HEK293 (cell line): Measurements from ENCODE around the gene GAK.

ENCODE experiments used
- CTCF ChIA-PET: fragments of 350-600 bp; formaldehyde crosslinking; extraction: SDS; loops from one replicate; lab custom pipeline; 2021; ENCODE audit warnings: antibody characterized with exemption; lab: Yijun Ruan, JAX
- POLR2A ChIA-PET: fragments of 300-600 bp; formaldehyde crosslinking; extraction: SDS; loops from one replicate; lab custom pipeline; 2020; ENCODE audit warnings: antibody characterized with exemption, inconsistent platforms; lab: Yijun Ruan, JAX
- H3K27ac ChIP-seq: fragments of 200-500 bp; sonication (Bioruptor generic); 2 replicates; pipeline ENCODE4 v1.5.1; 2014; ENCODE audit warnings: low read depth, low read length, control low read depth, inconsistent platforms; ENCODE audit errors: extremely low read depth
- H3K36me3 ChIP-seq, 2 experiments: fragments of 200-500 bp in 1 of 2; sonication (Bioruptor generic) in 1 of 2; 1 replicate in 1 of 2; 2 replicates in 1 of 2; pipeline ENCODE4 v1.5.1; 2014 to 2017; ENCODE audit warnings: inconsistent platforms in 2 of 2, low read length in 2 of 2; ENCODE audit not compliant: control insufficient read depth in 2 of 2, insufficient read depth in 1 of 2
- H3K4me1 ChIP-seq: fragments of 200-500 bp; sonication (Bioruptor generic); 2 replicates; pipeline ENCODE4 v1.5.1; 2014; ENCODE audit warnings: mild to moderate bottlenecking, low read length, inconsistent platforms; ENCODE audit not compliant: control insufficient read depth, insufficient read depth
- H3K4me3 ChIP-seq: 2 replicates; pipeline ENCODE4 v1.5.1; 2011; ENCODE audit warnings: low read depth, mild to moderate bottlenecking, control low read depth, low read length, moderate library complexity
- H3K9me3 ChIP-seq: fragments of 200-500 bp; sonication (Bioruptor generic); 2 replicates; pipeline ENCODE4 v1.5.1; 2014; ENCODE audit warnings: low read depth, low read length, inconsistent platforms; ENCODE audit not compliant: control insufficient read depth, insufficient read depth
- GFI1B ChIP-seq: fragments of 450-650 bp; formaldehyde crosslinking; IDR thresholded peaks from 2 replicates; pipeline ENCODE4 v1.5.1; 2016; ENCODE audit warnings: missing biosample characterization, missing genetic modification characterization
- HOXA7 ChIP-seq: sonication (generic); formaldehyde crosslinking; IDR thresholded peaks from 2 replicates; pipeline ENCODE4 v1.8.1; 2022; ENCODE audit warnings: missing genetic modification reagents, borderline replicate concordance
- MYNN ChIP-seq: fragments of 450-650 bp; formaldehyde crosslinking; IDR thresholded peaks from 2 replicates; pipeline ENCODE4 v1.5.1; 2016; ENCODE audit warnings: missing biosample characterization, missing genetic modification characterization, borderline replicate concordance
- OVOL3 ChIP-seq: fragments of 450-650 bp; formaldehyde crosslinking; IDR thresholded peaks from 2 replicates; pipeline ENCODE4 v1.5.1; 2016; ENCODE audit warnings: missing biosample characterization, missing genetic modification characterization
- PRDM10 ChIP-seq: fragments of 450-650 bp; formaldehyde crosslinking; IDR thresholded peaks from 2 replicates; pipeline ENCODE4 v1.5.1; 2016; ENCODE audit warnings: missing biosample characterization, missing genetic modification characterization
- RBAK ChIP-seq: fragments of 450-650 bp; formaldehyde crosslinking; IDR thresholded peaks from 2 replicates; pipeline ENCODE4 v1.5.1; 2016; ENCODE audit warnings: missing biosample characterization, missing genetic modification characterization
- SP3 ChIP-seq: fragments of 450-650 bp; formaldehyde crosslinking; IDR thresholded peaks from 2 replicates; pipeline ENCODE4 v1.5.1; 2016; ENCODE audit warnings: missing biosample characterization, missing genetic modification characterization
- TCF7L2 ChIP-seq: IDR thresholded peaks from 2 replicates; pipeline ENCODE4 v1.6.1; 2011; ENCODE audit warnings: low read depth, mild to moderate bottlenecking, inconsistent platforms, low read length, moderate library complexity, borderline replicate concordance
- YY1 ChIP-seq: fragments of 450-650 bp; formaldehyde crosslinking; IDR thresholded peaks from 2 replicates; pipeline ENCODE4 v1.5.1; 2018; ENCODE audit warnings: missing biosample characterization, missing genetic modification characterization
- ZBTB1 ChIP-seq: fragments of 450-650 bp; formaldehyde crosslinking; IDR thresholded peaks from 2 replicates; pipeline ENCODE4 v1.5.1; 2016; ENCODE audit warnings: missing biosample characterization, missing genetic modification characterization
- ZNF114 ChIP-seq: fragments of 450-650 bp; formaldehyde crosslinking; IDR thresholded peaks from 2 replicates; pipeline ENCODE4 v1.5.0; 2017; ENCODE audit warnings: missing biosample characterization, missing genetic modification characterization
- ZNF280D ChIP-seq: fragments of 450-650 bp; formaldehyde crosslinking; IDR thresholded peaks from 2 replicates; pipeline ENCODE4 v1.5.1; 2016; ENCODE audit warnings: missing biosample characterization, missing genetic modification characterization
- ZNF292 ChIP-seq: fragments of 450-650 bp; formaldehyde crosslinking; IDR thresholded peaks from 2 replicates; pipeline ENCODE4 v1.5.1; 2016; ENCODE audit warnings: low read depth, missing biosample characterization, missing genetic modification characterization, borderline replicate concordance
- ZNF341 ChIP-seq: fragments of 450-650 bp; formaldehyde crosslinking; IDR thresholded peaks from 2 replicates; pipeline ENCODE4; 2016; ENCODE audit warnings: low read depth, missing biosample characterization, missing genetic modification characterization
- ZNF404 ChIP-seq: fragments of 450-650 bp; formaldehyde crosslinking; IDR thresholded peaks from 2 replicates; pipeline ENCODE4 v1.5.1; 2017; ENCODE audit warnings: missing biosample characterization, missing genetic modification characterization
- ZNF48 ChIP-seq: fragments of 450-650 bp; formaldehyde crosslinking; IDR thresholded peaks from 2 replicates; pipeline ENCODE4 v1.5.1; 2016; ENCODE audit warnings: missing biosample characterization, missing genetic modification characterization
- ZNF501 ChIP-seq: fragments of 450-650 bp; formaldehyde crosslinking; IDR thresholded peaks from 2 replicates; pipeline ENCODE4 v1.5.1; 2016; ENCODE audit warnings: missing biosample characterization, missing genetic modification characterization
- ZNF521 ChIP-seq: fragments of 450-650 bp; formaldehyde crosslinking; IDR thresholded peaks from 2 replicates; pipeline ENCODE4 v1.5.1; 2017; ENCODE audit warnings: missing biosample characterization, mild to moderate bottlenecking, missing genetic modification characterization
- ZNF701 ChIP-seq: fragments of 450-650 bp; formaldehyde crosslinking; IDR thresholded peaks from 2 replicates; pipeline ENCODE4 v1.5.1; 2016; ENCODE audit warnings: missing biosample characterization, missing genetic modification characterization
- ZNF747 ChIP-seq: fragments of 450-650 bp; formaldehyde crosslinking; IDR thresholded peaks from 2 replicates; pipeline ENCODE4 v1.5.1; 2016; ENCODE audit warnings: missing biosample characterization, missing genetic modification characterization
- ZNF792 ChIP-seq: fragments of 450-650 bp; formaldehyde crosslinking; IDR thresholded peaks from 2 replicates; pipeline ENCODE4 v1.5.1; 2016; ENCODE audit warnings: missing biosample characterization, missing genetic modification characterization
- ZNF843 ChIP-seq: fragments of 450-650 bp; formaldehyde crosslinking; IDR thresholded peaks from 2 replicates; pipeline ENCODE4 v1.5.1; 2016; ENCODE audit warnings: missing biosample characterization, missing genetic modification characterization

GAK gene

GRCh38 chr4:896630-897029, 35.5 kb downstream of the GAK start:
- no peaks in the 10 kb centered on the region for H3K4me1 ChIP-seq
- no peak overlapping the region for H3K27ac ChIP-seq
- no peaks in the 10 kb centered on the region for H3K9me3 ChIP-seq
- ChIA-PET CTCF (interaction anchor here (0.6 to 0.7 kb wide), 2 partner anchors 16 to 39 kb away, joined by 3 read pairs; no protein-coding TSS in a partner anchor), POLR2A (interaction anchor here (0.9 kb wide), 1 partner anchor 36 kb away, joined by 3 read pairs; the partner anchor contains the start of genes GAK and TMEM175)
- no peak overlapping the region for H3K4me3 ChIP-seq
- TF ChIP-seq ZNF48 (tag by site-specific recombination) (no peak), ZNF280D (no peak), ZNF701 (tag by site-specific recombination) (no peak), GFI1B (tag by site-specific recombination) (no peak), MYNN (no peak), ZBTB1 (tag by site-specific recombination) (no peak), ZNF792 (tag by site-specific recombination) (no peak)
- peaks cover 0 to 57% of the 10 kb centered on the region in 2 experiments; a peak in 1 of 3 replicates for H3K36me3 ChIP-seq

- peaks cover 0 to 57% of the 10 kb centered on the region in 2 experiments; a peak in 1 of 3 replicates for H3K36me3 ChIP-seq
- ChIA-PET POLR2A (no interaction called here), CTCF (no interaction called here)
- no peaks in the 10 kb centered on the region for H3K9me3 ChIP-seq
- H3K27ac ChIP-seq: no peak overlapping the region
- H3K4me3 ChIP-seq: no peak overlapping the region
- no peaks in the 10 kb centered on the region for H3K4me1 ChIP-seq
- TF ChIP-seq ZNF114 (tag by site-specific recombination): no peak
- TF ChIP-seq TCF7L2: no peak
- no peak for TF ChIP-seq ZNF404 (tag by site-specific recombination)
- TF ChIP-seq OVOL3 (tag by site-specific recombination): no peak
- no peak for TF ChIP-seq YY1 (tag by site-specific recombination)
These were observed 35.9 kb downstream of the GAK start for GRCh38 chr4:896216-896615.

- POLR2A ChIA-PET: no interaction called here
- no peaks in the 10 kb centered on the region for H3K9me3 ChIP-seq
- no peaks in the 10 kb centered on the region for H3K4me1 ChIP-seq
- no peak overlapping the region for H3K4me3 ChIP-seq
- CTCF ChIA-PET: no interaction called here
- H3K36me3 ChIP-seq: peaks cover 0 to 58% of the 10 kb centered on the region in 2 experiments; a peak in 1 of 3 replicates
- H3K27ac ChIP-seq: no peak overlapping the region
- no peak for TF ChIP-seq HOXA7 (CRISPR knock-in tag)
- TF ChIP-seq ZNF521 (tag by site-specific recombination): no peak
- TF ChIP-seq RBAK (tag by site-specific recombination): no peak
- TF ChIP-seq, all 188 proteins: peak for 0
These were observed 36.5 kb downstream of the GAK start for GRCh38 chr4:895596-895995.

- ChIA-PET CTCF (no interaction called here), POLR2A (no interaction called here)
- H3K4me3 ChIP-seq: no peak overlapping the region
- no peaks in the 10 kb centered on the region for H3K9me3 ChIP-seq
- H3K4me1 ChIP-seq: no peaks in the 10 kb centered on the region
- H3K36me3 ChIP-seq: peaks cover 0 to 69% of the 10 kb centered on the region in 2 experiments; a peak in 1 of 3 replicates
- H3K27ac ChIP-seq: no peak overlapping the region
- TF ChIP-seq ZNF843 (tag by site-specific recombination) (no peak), ZNF292 (tag by site-specific recombination) (no peak), PRDM10 (tag by site-specific recombination) (no peak), SP3 (no peak), ZNF747 (tag by site-specific recombination) (no peak), ZNF501 (tag by site-specific recombination) (no peak), ZNF48 (tag by site-specific recombination) (no peak), ZNF341 (tag by site-specific recombination) (no peak)
These were observed 38.0 kb downstream of the GAK start for GRCh38 chr4:893995-894705.
